B cell (primary cell): ENCODE results near the gene NT5M. TPM values are rescaled to one million over a fixed set of nuclear protein-coding genes. Genes with fewer than 3 reads are reported as not detected.
A peak's percentile ranks its signal among the peaks of the same experiment; 100 is the strongest.

Experiments used
- ATAC-seq: fragments of 200-7000 bp; cut with Tn5 transposase; one replicate; pipeline ENCODE4 v1.10.0; 2021; ENCODE audit warnings: low read depth, mild to moderate bottlenecking, moderate number of reproducible peaks, moderate library complexity
- CTCF ChIA-PET: fragments of 350-600 bp; sonication (Branson Sonifier 250); formaldehyde crosslinking; loops from one replicate; lab custom pipeline; 2021; ENCODE audit warnings: antibody characterized with exemption, inconsistent platforms; lab: Charles Lee
- POLR2A ChIA-PET: fragments of 350-600 bp; sonication (Branson Sonifier 250); formaldehyde crosslinking; loops from one replicate; lab custom pipeline; 2021; ENCODE audit warnings: antibody characterized with exemption; lab: Charles Lee
- DNase-seq: peaks from one replicate; pipeline ENCODE4 v3.0.0; 2013
- H2AFZ ChIP-seq: 2 replicates; pipeline ENCODE4 v1.6.1; 2012; ENCODE audit warnings: mild to moderate bottlenecking, low read depth, low read length; ENCODE audit not compliant: insufficient read depth, poor library complexity, severe bottlenecking
- H3K27ac ChIP-seq, 2 donors: 1 replicate in 1 of 2; 2 replicates in 1 of 2; pipeline ENCODE4 v1.5.1; 2012 to 2013; ENCODE audit warnings: low read length in 2 of 2, mild to moderate bottlenecking in 2 of 2, moderate library complexity in 1 of 2
- H3K27me3 ChIP-seq, 4 experiments: fragments of 200-600 bp in 1 of 4; sonication (generic) in 1 of 4; replicated peaks in 1 of 4; 1 replicate in 2 of 4; 2 replicates in 2 of 4; pipeline versions ENCODE4 v1.6.1 to v1.7.0; 2013 to 2016; ENCODE audit warnings: low read length in 3 of 4, mild to moderate bottlenecking in 2 of 4, mixed read lengths in 1 of 4, moderate library complexity in 1 of 4; ENCODE audit not compliant: insufficient read depth in 4 of 4, control insufficient read depth in 3 of 4; ENCODE audit errors: control extremely low read depth in 1 of 4
- H3K36me3 ChIP-seq, 2 experiments: replicated peaks in 1 of 2; 1 replicate in 1 of 2; 2 replicates in 1 of 2; pipeline versions ENCODE4 v1.6.1 to v1.7.1; 2013; ENCODE audit warnings: low read length in 1 of 2; ENCODE audit not compliant: insufficient read depth in 2 of 2, control insufficient read depth in 1 of 2; ENCODE audit errors: control extremely low read depth in 1 of 2, extremely low read depth in 1 of 2
- H3K4me1 ChIP-seq, 2 donors: fragments of 200-600 bp in 1 of 2; sonication (generic) in 1 of 2; 1 replicate in 1 of 2; 2 replicates in 1 of 2; pipeline versions ENCODE4 v1.5.1 to v1.6.1; 2013 to 2017; ENCODE audit warnings: low read length in 2 of 2; ENCODE audit not compliant: control insufficient read depth in 2 of 2, insufficient read depth in 2 of 2
- H3K4me2 ChIP-seq: replicated peaks from 2 replicates; pipeline ENCODE3; 2012; ENCODE audit warnings: mild to moderate bottlenecking, low read depth, low read length; ENCODE audit not compliant: poor library complexity, severe bottlenecking
- H3K4me3 ChIP-seq, 5 experiments: fragments of 200-600 bp in 1 of 5; sonication (generic) in 1 of 5; 1 replicate in 3 of 5; 2 replicates in 2 of 5; pipeline versions ENCODE4 v1.5.1 to v1.7.0; 2011 to 2016; ENCODE audit warnings: low read length in 4 of 5, mild to moderate bottlenecking in 4 of 5, low read depth in 2 of 5, control low read depth in 1 of 5, moderate library complexity in 1 of 5; ENCODE audit not compliant: insufficient read depth in 1 of 5; ENCODE audit errors: control extremely low read depth in 1 of 5, extremely low read depth in 1 of 5
- H3K79me2 ChIP-seq: fragments of 200-600 bp; sonication (generic); one replicate; pipeline ENCODE4 v1.6.0; 2016; ENCODE audit warnings: low read length; ENCODE audit not compliant: control insufficient read depth, insufficient read depth
- H3K9ac ChIP-seq: fragments of 200-600 bp; sonication (generic); 2 replicates; pipeline ENCODE4 v1.6.1; 2017; ENCODE audit warnings: mild to moderate bottlenecking, low read length, moderate library complexity
- H3K9me3 ChIP-seq, 3 donors: one replicate each; pipeline versions ENCODE4 v1.6.1 to v1.7.1; 2013; ENCODE audit warnings: low read length in 2 of 3; ENCODE audit not compliant: control insufficient read depth in 2 of 3, insufficient read depth in 1 of 3; ENCODE audit errors: control extremely low read depth in 1 of 3
- H4K20me1 ChIP-seq: 2 replicates; pipeline ENCODE4 v1.6.0; 2012; ENCODE audit warnings: mild to moderate bottlenecking, low read length; ENCODE audit not compliant: insufficient read depth, control insufficient read depth, poor library complexity, severe bottlenecking
- H3K27ac Mint-ChIP-seq: one replicate; pipeline ENCODE4 v1.8.0; 2021; ENCODE audit warnings: mixed read lengths
- H3K27me3 Mint-ChIP-seq: one replicate; pipeline ENCODE4 v1.8.0; 2021; ENCODE audit warnings: mixed read lengths
- H3K4me1 Mint-ChIP-seq: one replicate; pipeline ENCODE4 v1.8.0; 2021; ENCODE audit warnings: mixed read lengths
- H3K4me3 Mint-ChIP-seq: one replicate; pipeline ENCODE4 v1.8.0; 2021; ENCODE audit warnings: mixed read lengths
- H3K9me3 Mint-ChIP-seq: one replicate; pipeline ENCODE4 v1.8.0; 2022; ENCODE audit warnings: mixed read lengths; ENCODE audit not compliant: insufficient read depth
- CTCF ChIP-seq: fragments of 200-600 bp; IDR thresholded peaks from one replicate; pipeline ENCODE4 v1.8.0; 2022; ENCODE audit warnings: antibody characterized with exemption, mild to moderate bottlenecking
- EZH2 ChIP-seq: IDR thresholded peaks from 2 replicates; pipeline ENCODE4 v1.6.1; 2012; ENCODE audit warnings: borderline replicate concordance, low read depth, mild to moderate bottlenecking, moderate library complexity, low read length; ENCODE audit not compliant: insufficient read depth, poor library complexity, severe bottlenecking
- WGBS: methylation state at CpG from one replicate; pipeline ENCODE4 v1.1.5; 2013; ENCODE audit warnings: missing lambda C conversion rate; ENCODE audit not compliant: insufficient coverage; 5-methylcytosine and 5-hydroxymethylcytosine counted together
- intact Hi-C: fragments of 100-400 bp; cut with micrococcal nuclease; formaldehyde crosslinking; loops from one replicate; pipeline ENCODE4 v1.10.0; 2022
- polyA minus RNA-seq: library from RNA; depleted of rRNA, polyadenylated mRNA; stranded (reverse); fragments of >200 nt; gene quantifications from 2 replicates; pipeline ENCODE4 v1.2.3, GENCODE V29; 2012
- polyA plus RNA-seq: library from polyadenylated mRNA; depleted of rRNA; stranded (reverse); fragments of >200 nt; gene quantifications from 2 replicates; pipeline ENCODE4 v1.2.3, GENCODE V29; 2012
- total RNA-seq, 2 donors: library from RNA; stranded (reverse); fragments of 120-200 nt in 1 of 2; gene quantifications; 1 replicate in 1 of 2; 2 replicates in 1 of 2; pipeline versions ENCODE4 v1.2.3 to v1.2.4, GENCODE V29; 2013 to 2022

NT5M gene
- total RNA-seq (0.46 and 0.47 TPM in 2 replicates), polyA plus RNA-seq (0.40 and 0.76 TPM in 2 replicates), polyA minus RNA-seq (0.60 and 1.9 TPM in 2 replicates)
- total RNA-seq (2013) = 2.6 TPM

DNA sequence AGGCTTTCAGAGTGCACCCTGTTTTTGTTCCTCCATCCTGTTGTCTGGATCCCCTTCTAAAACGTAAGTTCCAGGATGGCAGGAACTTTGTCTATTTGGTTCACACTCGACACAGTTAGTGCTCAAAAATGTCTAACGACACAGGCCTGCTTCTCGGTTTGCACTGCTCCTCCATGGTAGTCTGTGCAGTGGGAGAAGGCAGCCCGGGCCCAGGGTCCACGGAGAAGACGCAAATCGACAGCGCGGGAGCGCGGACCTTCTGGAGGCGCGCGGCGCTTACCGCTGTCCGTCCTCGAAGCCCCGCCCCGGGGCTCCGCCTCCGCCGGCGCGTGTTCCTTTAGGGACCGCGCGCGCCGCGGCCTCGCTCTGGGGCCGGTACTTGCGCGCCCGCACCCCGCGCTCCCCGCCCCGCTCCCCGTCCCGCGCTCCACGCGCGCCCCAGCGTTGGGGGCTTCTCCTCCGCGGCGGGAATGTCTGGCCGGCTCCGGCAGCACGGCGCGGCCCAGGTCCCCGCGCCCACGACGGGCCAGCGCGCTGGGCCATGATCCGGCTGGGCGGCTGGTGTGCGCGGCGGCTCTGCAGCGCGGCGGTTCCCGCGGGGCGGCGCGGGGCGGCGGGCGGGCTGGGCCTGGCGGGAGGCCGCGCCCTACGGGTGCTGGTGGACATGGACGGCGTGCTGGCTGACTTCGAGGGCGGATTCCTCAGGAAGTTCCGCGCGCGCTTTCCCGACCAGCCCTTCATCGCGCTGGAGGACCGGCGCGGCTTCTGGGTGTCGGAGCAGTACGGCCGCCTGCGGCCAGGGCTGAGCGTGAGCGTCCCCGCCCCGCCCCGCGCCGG, at the start of gene NT5M:
TSS of gene NT5M (plus strand) at position 364 of the 837 bp plus-strand sequence. CDS start at position 542, 178 bp downstream.
- peak within 1 kb of the TSS; percentile 40 to 64 (median 56) for H3K4me3 ChIP-seq
- H3K27me3 Mint-ChIP-seq = no peaks in the 10 kb centered on the region

More for the DNA sequence above, at the start of gene NT5M:
- TF ChIP-seq CTCF (no peak), EZH2 (no peak)
- ChIA-PET CTCF (interaction anchor here (1.0 kb wide), 1 partner anchor 10 kb away, joined by 3 read pairs; no protein-coding TSS in a partner anchor), POLR2A (interaction anchor here (0.7 kb wide), 1 partner anchor 258 kb away, joined by 5 read pairs; no protein-coding TSS in a partner anchor)
- H3K4me1 ChIP-seq = peaks cover 37 to 42% of the 10 kb centered on the region in 2 donors
- intact Hi-C loops = loop anchor here (1.0 kb wide), 1 partner anchor 22 kb away; the partner anchor contains the start of gene COPS3
- peak within 1 kb of the TSS; percentile 91 for H3K4me3 Mint-ChIP-seq
- peak within 1 kb of the TSS; percentile 62 for H3K9ac ChIP-seq
- peaks cover 41% of the 10 kb centered on the region for H3K4me1 Mint-ChIP-seq
- H3K79me2 ChIP-seq = no peaks in the 10 kb centered on the region
- H4K20me1 ChIP-seq = no peaks in the 10 kb centered on the region
- H3K27ac ChIP-seq = no peak within 1 kb of the TSS
- peak within 1 kb of the TSS; percentile 82 for H2AFZ ChIP-seq
- ATAC-seq = peak; percentile 77
- no peaks in the 10 kb centered on the region for H3K36me3 ChIP-seq
- no peaks in the 10 kb centered on the region for H3K9me3 ChIP-seq
- H3K27ac Mint-ChIP-seq = peak within 1 kb of the TSS; percentile 66
- H3K9me3 Mint-ChIP-seq = no peaks in the 10 kb centered on the region
- peak within 1 kb of the TSS; percentile 97 for H3K4me2 ChIP-seq
- DNase-seq = peak; percentile 77
- H3K27me3 ChIP-seq = peaks cover 0 to 6% (median under 1%) of the 10 kb centered on the region in 4 experiments
- under 1% methylated on average over 107 of the region's 107 CpGs for WGBS
